ENCODE data around the gene MIS12. TPM values are rescaled to one million over a fixed set of nuclear protein-coding genes. Genes with fewer than 3 reads are reported as not detected.

Gene MIS12
- total and polyA plus RNA-seq, 3 experiments from 2014 or later, result 21.7 to 48.1 (median 47.3) TPM

DNA sequence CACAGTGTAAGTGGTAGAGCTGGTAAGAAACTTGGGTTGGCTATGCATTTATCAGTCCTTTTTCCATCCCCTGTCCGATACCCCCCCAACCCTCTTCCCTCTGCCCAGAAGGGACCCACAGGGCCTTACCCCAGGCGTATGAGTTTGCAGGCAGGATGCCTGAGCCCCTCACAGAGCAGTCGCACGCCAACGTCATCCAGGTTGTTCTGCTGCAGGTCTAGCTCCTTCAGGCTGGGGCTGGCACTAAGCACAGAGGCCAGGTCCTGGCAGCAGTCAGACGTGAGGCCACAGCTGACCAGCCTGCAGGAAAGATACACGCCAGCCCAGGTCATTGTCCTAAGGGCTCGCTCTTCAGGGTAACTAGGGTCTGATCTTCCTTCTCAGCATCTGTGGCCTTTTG, 52.9 kb downstream of the MIS12 start:
- H3K36me3 Mint-ChIP-seq, result peaks cover 8 to 90% (median 32%) of the 10 kb centered on the region in 3 donors
- peak overlapping the region in 1 of 8 donors; percentile 35 for H3K27ac Mint-ChIP-seq
- Histone ChIP-seq H3K27ac (ENCODE audit: low read depth, low read length) (no peak overlapping the region), H3K9me3 (ENCODE audit: low read length) (no peaks in the 10 kb centered on the region), H3K4me3 (ENCODE audit: low read length) (no peak overlapping the region), H3K4me1 (ENCODE audit: insufficient read depth, low read length) (no peaks in the 10 kb centered on the region), H3K27me3 (ENCODE audit: insufficient read depth, low read length, poor library complexity, severe bottlenecking) (no peaks in the 10 kb centered on the region), H3K36me3 (ENCODE audit: insufficient read depth, low read length) (peaks cover 57% of the 10 kb centered on the region)
- peaks cover 0 to 9% of the 10 kb centered on the region in 2 donors for H3K27me3 Mint-ChIP-seq
- ChIA-PET POLR2A (no interaction called here), CTCF (no interaction called here)
- no peak for DNase-seq
- no peaks in the 10 kb centered on the region for H3K9me3 Mint-ChIP-seq
- H3K4me1 Mint-ChIP-seq, result peaks cover 0 to 2% (median 0%) of the 10 kb centered on the region in 3 donors
- H3K4me3 Mint-ChIP-seq, result no peak overlapping the region

DNA sequence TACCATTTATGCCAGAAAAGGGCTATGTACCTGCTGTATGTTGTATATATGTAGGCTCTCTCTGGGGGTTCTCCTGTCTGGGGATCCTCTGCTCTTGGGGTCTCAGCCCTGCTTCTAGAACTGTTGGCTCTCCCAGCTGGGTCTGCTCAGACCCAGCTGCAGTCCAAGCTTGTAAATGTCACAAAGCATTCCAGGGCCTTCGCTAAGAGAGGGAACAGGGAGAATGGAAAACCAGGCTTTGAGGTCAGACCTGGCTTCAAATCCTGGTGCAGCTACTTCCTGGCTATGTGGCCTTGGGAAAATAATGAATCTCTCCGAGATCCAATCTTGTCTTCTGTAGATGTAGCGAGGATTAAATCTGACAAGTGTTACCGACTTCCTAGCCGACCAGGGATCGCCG, 54.0 kb downstream of the MIS12 start:
- H3K27me3 ChIP-seq (ENCODE audit: insufficient read depth, low read length, poor library complexity, severe bottlenecking), result no peaks in the 10 kb centered on the region
- H3K9me3 Mint-ChIP-seq, result no peaks in the 10 kb centered on the region
- no peak for DNase-seq
- H3K9me3 ChIP-seq (ENCODE audit: low read length), result no peaks in the 10 kb centered on the region
- peaks cover 57% of the 10 kb centered on the region for H3K36me3 ChIP-seq (ENCODE audit: insufficient read depth, low read length)
- H3K36me3 Mint-ChIP-seq, result peaks cover 8 to 93% (median 31%) of the 10 kb centered on the region in 3 donors
- no peaks in the 10 kb centered on the region for H3K4me1 ChIP-seq (ENCODE audit: insufficient read depth, low read length)
- H3K4me3 ChIP-seq (ENCODE audit: low read length), result no peak overlapping the region
- H3K4me3 Mint-ChIP-seq, result no peak overlapping the region
- peaks cover 0 to 9% of the 10 kb centered on the region in 2 donors for H3K27me3 Mint-ChIP-seq
- POLR2A ChIA-PET, result no interaction called here
- H3K27ac Mint-ChIP-seq, result peak overlapping the region in 3 of 8 donors; percentile 2 to 37 (median 23)
- peaks cover 0 to 3% (median 2%) of the 10 kb centered on the region in 3 donors for H3K4me1 Mint-ChIP-seq
- CTCF ChIA-PET, result no interaction called here
- no peak overlapping the region for H3K27ac ChIP-seq (ENCODE audit: low read depth, low read length)

Other genes starting within 250 kb of the MIS12 start
- 10 to 100 TPM; 60.9 to 64.0 TPM for gene RABEP1, start 204.3 kb upstream of the MIS12 start, total RNA-seq
- gene RABEP1, start 204.3 kb upstream of the MIS12 start, polyA plus RNA-seq, result 44.4 TPM
- 100 to 1,000 TPM; 131 to 144 TPM for gene NUP88, start 66.9 kb upstream of the MIS12 start, total RNA-seq
- gene NUP88, start 66.9 kb upstream of the MIS12 start, polyA plus RNA-seq, result 113 TPM
- 10 to 100 TPM; 50.6 to 51.0 TPM for gene RPAIN, start 66.4 kb upstream of the MIS12 start, total RNA-seq
- gene RPAIN, start 66.4 kb upstream of the MIS12 start, polyA plus RNA-seq, result 36.9 TPM
- 100 to 1,000 TPM; 544 to 565 TPM for gene C1QBP, start 47.4 kb upstream of the MIS12 start, total RNA-seq
- 241 TPM for gene C1QBP, start 47.4 kb upstream of the MIS12 start, polyA plus RNA-seq
- 10 to 100 TPM; 49.7 to 50.8 TPM for gene DHX33, start 17.6 kb upstream of the MIS12 start, total RNA-seq
- 0.54 TPM for gene DHX33, start 17.6 kb upstream of the MIS12 start, polyA plus RNA-seq
- 10 to 100 TPM; 92.0 to 98.3 TPM for gene DERL2, start 388 bp upstream of the MIS12 start, total RNA-seq
- gene DERL2, start 388 bp upstream of the MIS12 start, polyA plus RNA-seq, result 89.8 TPM
- gene NLRP1, start 97.9 kb downstream of the MIS12 start, total RNA-seq, result 10 to 100 TPM; 33.8 to 35.2 TPM
- 37.6 TPM for gene NLRP1, start 97.9 kb downstream of the MIS12 start, polyA plus RNA-seq

Data from CD8-positive, alpha-beta memory T cell (primary cell).